Measurements from ENCODE around the gene WASHC3. TPM values are rescaled to one million over a fixed set of nuclear protein-coding genes. Genes with fewer than 3 reads are reported as not detected.

Gene WASHC3
- total RNA-seq, 2 experiments from 2014 or later: 32.4 to 36.8 TPM

DNA sequence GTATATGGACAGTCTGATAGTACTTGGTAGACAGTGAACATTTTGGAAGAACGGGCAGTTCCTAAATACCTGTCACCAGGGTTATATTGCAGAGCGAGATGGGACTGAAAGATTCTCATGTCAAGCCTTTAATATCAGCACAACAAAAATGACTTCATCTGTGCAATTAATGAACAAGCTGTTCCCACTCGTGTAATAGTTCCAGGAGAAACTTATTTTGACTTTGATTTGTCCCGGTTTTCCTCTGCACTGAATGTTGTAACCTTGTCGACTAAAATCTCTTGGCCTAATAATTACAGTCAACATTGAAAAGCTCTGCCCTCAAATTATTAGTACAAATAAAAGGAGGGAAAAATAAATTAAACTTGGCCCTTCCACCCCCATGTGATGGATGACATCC is 79.5 kb downstream of the WASHC3 start:
- no peaks in the 10 kb centered on the region for H3K4me1 Mint-ChIP-seq
- DNase-seq (no peak), ATAC-seq (no peak)
- CTCF ChIA-PET: interaction anchor here (0.6 kb wide), 1 partner anchor 62 kb away, joined by 3 read pairs; no protein-coding TSS in a partner anchor
- H3K4me3 Mint-ChIP-seq: no peak overlapping the region
- H3K27me3 Mint-ChIP-seq: peaks cover 20% of the 10 kb centered on the region
- H3K36me3 Mint-ChIP-seq: no peaks in the 10 kb centered on the region
- no peak overlapping the region for H3K27ac Mint-ChIP-seq
- H3K9me3 Mint-ChIP-seq (ENCODE audit: low read depth): no peaks in the 10 kb centered on the region

DNA sequence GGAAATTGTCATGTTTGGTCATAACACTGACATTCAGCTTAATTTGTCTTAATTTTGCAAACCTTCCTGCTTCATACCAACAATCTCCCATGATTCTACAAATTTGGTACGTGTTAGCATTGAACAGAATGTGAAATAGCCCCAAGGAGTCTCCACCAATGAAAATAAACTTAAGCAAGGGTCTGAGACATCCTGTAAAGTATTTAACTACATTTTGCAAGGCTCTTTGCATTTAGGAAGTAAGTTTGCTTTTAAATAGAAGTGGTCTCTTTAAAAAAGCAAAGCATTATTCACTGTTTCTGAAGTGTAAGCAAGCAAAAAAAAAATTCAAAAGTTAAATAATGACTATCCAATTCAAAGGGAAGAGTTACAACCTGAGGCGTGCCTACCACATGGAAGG is 79.9 kb downstream of the WASHC3 start:
- H3K4me1 Mint-ChIP-seq: no peaks in the 10 kb centered on the region
- CTCF ChIA-PET: no interaction called here
- peaks cover 18% of the 10 kb centered on the region for H3K27me3 Mint-ChIP-seq
- DNase-seq: no peak
- no peak for ATAC-seq
- no peaks in the 10 kb centered on the region for H3K9me3 Mint-ChIP-seq (ENCODE audit: low read depth)
- H3K4me3 Mint-ChIP-seq: no peak overlapping the region
- H3K27ac Mint-ChIP-seq: no peak overlapping the region
- H3K36me3 Mint-ChIP-seq: no peaks in the 10 kb centered on the region

DNA sequence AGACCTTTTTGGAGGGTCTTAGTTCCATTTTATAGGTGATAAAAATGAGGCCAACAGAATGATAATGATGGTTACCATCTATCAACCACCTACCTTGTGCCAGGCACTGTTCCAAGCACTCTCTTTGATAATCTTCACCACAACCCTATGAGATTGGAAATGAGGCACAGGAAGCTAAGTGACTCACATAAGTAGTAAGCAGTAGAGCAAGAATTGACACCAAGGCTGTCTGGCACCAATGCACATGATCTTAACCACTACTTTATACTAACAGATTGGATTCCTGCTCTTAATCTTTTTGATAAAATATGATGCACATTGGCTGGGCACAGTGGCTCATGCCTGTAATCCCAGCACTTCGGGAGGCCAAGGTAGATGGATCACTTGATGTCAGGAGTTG is 93.0 kb downstream of the WASHC3 start:
- Mint-ChIP-seq H3K27ac (no peak overlapping the region), H3K4me1 (peaks cover 9% of the 10 kb centered on the region), H3K9me3 (ENCODE audit: low read depth) (no peaks in the 10 kb centered on the region), H3K4me3 (no peak overlapping the region), H3K27me3 (peaks cover 3% of the 10 kb centered on the region), H3K36me3 (no peaks in the 10 kb centered on the region)
- DNase-seq: no peak
- ATAC-seq: no peak
- CTCF ChIA-PET: no interaction called here

DNA sequence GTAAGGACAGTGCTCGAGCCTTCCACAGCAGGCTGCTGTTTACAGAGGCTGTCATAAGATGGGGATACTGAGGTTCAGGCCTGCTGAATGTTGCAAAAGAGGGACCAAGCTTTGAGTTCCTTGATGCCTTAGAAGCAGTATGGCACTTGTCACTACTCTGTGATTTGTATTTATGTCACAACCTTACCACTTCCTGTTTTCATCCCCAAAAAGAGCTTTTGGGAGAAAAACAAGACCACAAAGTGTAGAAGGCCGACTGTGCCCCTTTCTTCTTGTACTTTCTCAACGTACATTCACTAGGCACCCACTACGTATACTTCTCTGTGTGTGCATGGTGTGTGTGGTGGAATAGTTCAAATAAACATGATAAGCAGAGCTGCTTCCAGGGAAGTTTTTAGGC is 94.3 kb downstream of the WASHC3 start:
- Mint-ChIP-seq H3K9me3 (ENCODE audit: low read depth) (no peaks in the 10 kb centered on the region), H3K4me3 (no peak overlapping the region), H3K27ac (no peak overlapping the region), H3K36me3 (no peaks in the 10 kb centered on the region), H3K27me3 (peaks cover 3% of the 10 kb centered on the region), H3K4me1 (peaks cover 9% of the 10 kb centered on the region)
- CTCF ChIA-PET: no interaction called here
- DNase-seq: no peak
- peak; percentile 23 for ATAC-seq

DNA sequence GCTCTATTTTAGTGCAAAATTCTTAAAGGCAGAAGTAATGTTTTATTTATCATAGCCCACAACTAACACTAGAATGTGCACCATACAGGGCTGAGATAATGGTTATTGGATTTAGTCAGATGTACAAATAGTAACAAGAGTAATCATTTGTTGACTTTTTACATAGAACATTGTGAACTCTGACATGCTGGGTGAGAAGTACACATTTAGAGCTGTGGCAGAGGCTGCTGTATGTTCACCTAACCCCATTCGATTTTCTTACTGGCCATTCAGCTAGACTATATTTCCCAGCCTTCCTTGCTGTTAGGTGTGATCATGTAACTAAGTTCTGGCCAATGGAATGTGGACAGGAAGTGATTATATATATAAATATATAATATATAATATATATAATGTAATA is 95.3 kb downstream of the WASHC3 start:
- CTCF ChIA-PET: no interaction called here
- no peaks in the 10 kb centered on the region for H3K36me3 Mint-ChIP-seq
- no peak overlapping the region for H3K4me3 Mint-ChIP-seq
- H3K27ac Mint-ChIP-seq: no peak overlapping the region
- H3K9me3 Mint-ChIP-seq (ENCODE audit: low read depth): no peaks in the 10 kb centered on the region
- ATAC-seq (no peak), DNase-seq (no peak)
- peaks cover 9% of the 10 kb centered on the region for H3K4me1 Mint-ChIP-seq
- H3K27me3 Mint-ChIP-seq: peaks cover under 1% of the 10 kb centered on the region

DNA sequence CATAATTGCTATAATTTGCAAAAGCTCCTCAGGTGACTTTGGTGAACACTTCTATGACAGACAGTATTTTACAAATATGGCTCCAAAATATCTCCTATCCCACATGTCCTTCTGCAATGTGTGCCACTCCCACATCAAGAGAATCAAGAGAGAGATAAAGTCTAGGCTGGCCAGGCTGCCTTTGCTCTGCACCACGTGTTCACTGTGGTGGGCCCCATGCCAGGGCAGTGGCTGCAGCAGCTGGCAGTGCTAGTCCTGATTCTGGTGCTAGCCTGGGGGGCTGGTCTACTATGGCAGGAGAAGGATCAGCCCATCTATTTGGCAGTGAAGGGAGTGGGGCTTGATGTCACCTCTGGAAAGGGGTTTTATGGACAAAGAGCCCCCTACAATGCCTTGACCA is 98.1 kb downstream of the WASHC3 start:
- ATAC-seq: no peak
- Mint-ChIP-seq H3K27me3 (no peaks in the 10 kb centered on the region), H3K4me1 (peaks cover 9% of the 10 kb centered on the region), H3K4me3 (no peak overlapping the region), H3K36me3 (peaks cover 4% of the 10 kb centered on the region), H3K27ac (no peak overlapping the region), H3K9me3 (ENCODE audit: low read depth) (peaks cover 2% of the 10 kb centered on the region)
- CTCF ChIA-PET: no interaction called here
- no peak for DNase-seq

Other genes starting within 250 kb of the WASHC3 start
- 100 to 1,000 TPM; 111 to 156 TPM for gene GNPTAB, start 231.0 kb downstream of the WASHC3 start, total RNA-seq
- 1 to 10 TPM; 5.4 to 7.3 TPM for gene DRAM1, start 184.4 kb downstream of the WASHC3 start, total RNA-seq
- gene NUP37, start 58.1 kb upstream of the WASHC3 start, total RNA-seq: 10 to 100 TPM; 56.7 to 74.1 TPM
- 10 to 100 TPM; 27.2 to 33.5 TPM for gene PARPBP, start 58.2 kb upstream of the WASHC3 start, total RNA-seq
- 1 to 10 TPM in 1 of 2 experiments, under 1 TPM in 1; 0.53 to 9.6 TPM for gene PMCH, start 135.8 kb upstream of the WASHC3 start, total RNA-seq